ENCODE data around the gene GALNT6.

DNA sequence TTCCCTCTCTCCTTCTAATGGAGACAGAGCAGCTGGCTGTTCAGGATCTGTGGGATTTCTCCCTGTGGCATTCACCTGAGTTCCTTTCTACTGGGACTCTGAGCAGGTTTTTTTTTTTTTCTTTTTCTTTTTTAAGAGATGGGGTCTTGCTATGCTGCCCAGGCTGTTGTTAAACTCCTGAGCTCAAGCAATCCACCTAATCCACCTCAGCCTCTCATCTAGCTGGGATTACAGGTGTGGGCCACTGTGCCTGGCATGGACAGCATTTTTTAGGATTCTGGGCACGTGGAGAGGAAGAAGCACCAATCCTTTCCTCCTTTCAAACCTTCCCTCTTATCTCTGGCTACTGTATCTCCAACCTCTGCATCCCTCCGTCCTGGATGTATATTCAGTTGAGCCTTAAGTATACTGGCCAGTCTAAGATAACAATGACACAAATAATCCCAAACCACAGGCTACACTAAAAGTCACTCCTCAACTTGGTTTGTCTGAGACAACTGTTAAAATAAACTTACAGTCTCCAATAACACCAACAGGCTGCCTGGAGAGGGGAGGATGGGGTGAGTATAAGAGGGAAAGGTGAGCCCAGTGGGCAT lies 28.4 kb downstream of the GALNT6 start:
- TF ChIP-seq, protein P1, sequence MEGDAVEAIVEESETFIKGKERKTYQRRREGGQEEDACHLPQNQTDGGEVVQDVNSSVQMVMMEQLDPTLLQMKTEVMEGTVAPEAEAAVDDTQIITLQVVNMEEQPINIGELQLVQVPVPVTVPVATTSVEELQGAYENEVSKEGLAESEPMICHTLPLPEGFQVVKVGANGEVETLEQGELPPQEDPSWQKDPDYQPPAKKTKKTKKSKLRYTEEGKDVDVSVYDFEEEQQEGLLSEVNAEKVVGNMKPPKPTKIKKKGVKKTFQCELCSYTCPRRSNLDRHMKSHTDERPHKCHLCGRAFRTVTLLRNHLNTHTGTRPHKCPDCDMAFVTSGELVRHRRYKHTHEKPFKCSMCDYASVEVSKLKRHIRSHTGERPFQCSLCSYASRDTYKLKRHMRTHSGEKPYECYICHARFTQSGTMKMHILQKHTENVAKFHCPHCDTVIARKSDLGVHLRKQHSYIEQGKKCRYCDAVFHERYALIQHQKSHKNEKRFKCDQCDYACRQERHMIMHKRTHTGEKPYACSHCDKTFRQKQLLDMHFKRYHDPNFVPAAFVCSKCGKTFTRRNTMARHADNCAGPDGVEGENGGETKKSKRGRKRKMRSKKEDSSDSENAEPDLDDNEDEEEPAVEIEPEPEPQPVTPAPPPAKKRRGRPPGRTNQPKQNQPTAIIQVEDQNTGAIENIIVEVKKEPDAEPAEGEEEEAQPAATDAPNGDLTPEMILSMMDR (conservative IDR thresholded peaks at IDR 0.05): no peak
- TF ChIP-seq ZFX (IDR thresholded peaks at IDR 0.05): no peak

Data from C4-2B (cell line).